Right atrium auricular region (tissue), 2 donors: ENCODE results near the gene PILRA. TPM values are rescaled to one million over a fixed set of nuclear protein-coding genes. Genes with fewer than 3 reads are reported as not detected.
A peak's percentile ranks its signal among the peaks of the same experiment; 100 is the strongest.

ENCODE experiments used
- DNase-seq: peaks from one replicate; pipeline ENCODE4 v3.0.0-alpha.2; 2019; ENCODE audit warnings: low spot score
- H3K27ac ChIP-seq, 2 donors: fragments of 200-600 bp; sonication (generic); 1 replicate in 1 of 2; 2 replicates in 1 of 2; pipeline ENCODE4 v1.5.1; 2016 to 2019
- H3K27me3 ChIP-seq, 2 donors: fragments of 200-600 bp; sonication (generic); one replicate each; pipeline versions ENCODE4 v1.5.1 to v1.6.0; 2017 to 2019
- H3K36me3 ChIP-seq: fragments of 200-600 bp; sonication (generic); one replicate; pipeline ENCODE4 v1.5.1; 2016
- H3K4me1 ChIP-seq, 2 donors: fragments of 200-600 bp; sonication (generic); one replicate each; pipeline versions ENCODE4 v1.5.1 to v1.6.0; 2017 to 2019
- H3K4me3 ChIP-seq, 2 donors: fragments of 200-600 bp; sonication (generic); 1 replicate in 1 of 2; 2 replicates in 1 of 2; pipeline ENCODE4 v1.5.1; 2017 to 2019; ENCODE audit warnings: mild to moderate bottlenecking in 1 of 2, moderate library complexity in 1 of 2
- H3K9me3 ChIP-seq, 2 donors: fragments of 200-600 bp; sonication (generic); one replicate each; pipeline ENCODE4 v1.5.1; 2019
- CTCF ChIP-seq, 2 donors: fragments of 200-600 bp; sonication (generic); IDR thresholded peaks; one replicate each; pipeline ENCODE4 v1.5.1; 2019; ENCODE audit warnings: antibody characterized with exemption in 2 of 2
- total RNA-seq, 2 donors: library from RNA; depleted of rRNA; stranded (reverse); fragments of >200 nt; gene quantifications; one replicate each; pipeline ENCODE4 v1.1.0, GENCODE V29; 2016

The PILRA gene
- total RNA-seq, 2 donors from 2014 or later: 2.6 to 6.2 TPM

GRCh38 chr7:100400656-100401055 lies 27.4 kb downstream of the PILRA start:
- no peak for DNase-seq
- Histone ChIP-seq H3K4me3 (no peak overlapping the region), H3K4me1 (no peaks in the 10 kb centered on the region), H3K36me3 (peaks cover 4% of the 10 kb centered on the region), H3K27ac (no peak overlapping the region), H3K27me3 (no peaks in the 10 kb centered on the region), H3K9me3 (no peaks in the 10 kb centered on the region)
- TF ChIP-seq CTCF (IDR thresholded peaks at IDR 0.05): no peak

DNA sequence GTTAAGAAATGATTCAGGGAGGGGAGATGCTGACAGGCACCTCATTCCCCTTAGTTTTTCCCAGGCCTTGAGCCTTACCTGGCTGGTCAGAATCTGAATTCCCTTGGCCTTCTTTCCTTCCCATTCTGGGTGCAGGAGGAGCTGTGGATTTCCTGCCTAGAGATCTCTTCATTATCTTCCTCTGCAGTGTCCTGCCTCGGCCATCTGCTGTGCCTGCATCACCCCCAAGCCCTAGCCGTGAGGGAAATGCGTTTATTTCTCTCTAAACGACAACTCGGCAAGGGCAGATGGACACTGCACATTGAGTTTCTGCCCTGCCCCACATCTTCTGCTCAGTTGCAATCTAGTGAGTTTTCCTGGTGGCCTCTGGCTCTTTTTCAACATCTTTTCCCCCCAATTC lies 28.5 kb downstream of the PILRA start:
- Histone ChIP-seq H3K27ac (no peak overlapping the region), H3K9me3 (no peaks in the 10 kb centered on the region), H3K4me1 (no peaks in the 10 kb centered on the region), H3K27me3 (no peaks in the 10 kb centered on the region), H3K36me3 (peaks cover 4% of the 10 kb centered on the region), H3K4me3 (no peak overlapping the region)
- DNase-seq: no peak
- no peak for TF ChIP-seq CTCF (IDR thresholded peaks at IDR 0.05)

GRCh38 chr7:100402241-100402640 lies 29.0 kb downstream of the PILRA start:
- H3K27me3 ChIP-seq: no peaks in the 10 kb centered on the region
- no peak for TF ChIP-seq CTCF (IDR thresholded peaks at IDR 0.05)
- no peak for DNase-seq
- no peak overlapping the region for H3K4me3 ChIP-seq
- no peaks in the 10 kb centered on the region for H3K4me1 ChIP-seq
- H3K36me3 ChIP-seq: peaks cover 4% of the 10 kb centered on the region
- no peaks in the 10 kb centered on the region for H3K9me3 ChIP-seq
- H3K27ac ChIP-seq: no peak overlapping the region

DNA sequence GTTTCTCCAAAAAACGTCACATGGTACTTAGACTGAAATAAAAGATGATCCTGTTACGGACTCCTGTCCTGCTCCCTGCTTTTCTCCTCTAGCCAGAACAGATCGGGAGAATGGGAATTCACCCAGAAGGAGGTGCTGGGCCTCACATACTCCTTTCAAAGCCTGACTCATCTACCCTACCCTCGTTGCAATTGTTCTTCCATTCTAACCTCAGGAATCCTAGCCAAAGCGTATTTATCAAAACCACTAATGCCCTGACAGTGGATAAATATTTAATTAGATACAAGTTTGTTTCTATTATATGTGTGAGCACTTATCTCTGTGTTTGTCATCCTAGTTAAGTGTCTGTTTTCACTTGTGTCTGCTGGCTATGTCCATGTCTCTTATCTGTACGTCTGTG lies 33.5 kb downstream of the PILRA start:
- no peaks in the 10 kb centered on the region for H3K36me3 ChIP-seq
- no peak overlapping the region for H3K4me3 ChIP-seq
- H3K9me3 ChIP-seq: no peaks in the 10 kb centered on the region
- no peak overlapping the region for H3K27ac ChIP-seq
- DNase-seq: no peak
- no peaks in the 10 kb centered on the region for H3K4me1 ChIP-seq
- no peak for TF ChIP-seq CTCF (IDR thresholded peaks at IDR 0.05)
- no peaks in the 10 kb centered on the region for H3K27me3 ChIP-seq

- no peak for DNase-seq
- TF ChIP-seq CTCF (IDR thresholded peaks at IDR 0.05): peak in 1 of 2 donors; percentile 64
- H3K4me3 ChIP-seq: no peak overlapping the region
These were observed 34.2 kb downstream of the PILRA start for GRCh38 chr7:100407285-100408180.

More at GRCh38 chr7:100407285-100408180, 34.2 kb downstream of the PILRA start:
- Histone ChIP-seq H3K9me3 (no peaks in the 10 kb centered on the region), H3K27ac (no peak overlapping the region), H3K27me3 (no peaks in the 10 kb centered on the region), H3K36me3 (no peaks in the 10 kb centered on the region), H3K4me1 (no peaks in the 10 kb centered on the region)
